Measurements from ENCODE around the gene BBX. TPM values are rescaled to one million over a fixed set of nuclear protein-coding genes. Genes with fewer than 3 reads are reported as not detected.
A peak's percentile ranks its signal among the peaks of the same experiment; 100 is the strongest.

BBX gene
- 77.8 and 81.8 TPM in 2 replicates for total RNA-seq (ENCODE audit: low replicate concordance)

- H3K4me3 ChIP-seq (ENCODE audit: low read depth, low read length): peak within 1 kb of the TSS; percentile 87
- DNase-seq (ENCODE audit: low read depth): peak; percentile 98
- no peak for TF ChIP-seq CTCF (IDR thresholded peaks at IDR 0.05; ENCODE audit: insufficient read depth, low read length)
These were observed at the start of gene BBX for GRCh38 chr3:107522510-107523288. Gene BBX (plus strand): TSS chr3:107522962. CDS start chr3:107710461, 187,499 bp downstream.

GRCh38 chr3:107476462-107476861 is 46.3 kb upstream of the BBX start:
- DNase-seq (ENCODE audit: low read depth): no peak
- no peak overlapping the region for H3K4me3 ChIP-seq (ENCODE audit: low read depth, low read length)
- no peak for TF ChIP-seq CTCF (IDR thresholded peaks at IDR 0.05; ENCODE audit: insufficient read depth, low read length)

DNA sequence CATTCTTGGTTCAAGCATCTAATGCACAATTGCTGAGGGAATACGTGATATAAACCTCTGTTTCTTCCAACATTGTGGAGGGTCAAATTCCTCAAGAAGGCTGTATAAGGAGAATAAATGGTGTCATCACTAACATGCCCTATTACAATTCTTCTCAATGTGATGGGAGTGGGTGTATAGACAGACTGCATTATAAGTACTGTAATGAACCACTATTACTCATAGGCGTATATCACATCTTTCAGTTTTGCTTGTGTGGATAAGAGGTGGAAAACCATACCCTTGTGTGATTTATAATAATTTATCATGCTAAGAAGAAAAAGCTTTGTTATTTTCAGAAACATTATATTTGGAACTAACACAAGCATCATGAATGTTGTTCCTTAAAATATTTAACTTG is 35.3 kb upstream of the BBX start:
- no peak for DNase-seq (ENCODE audit: low read depth)
- no peak overlapping the region for H3K4me3 ChIP-seq (ENCODE audit: low read depth, low read length)
- TF ChIP-seq CTCF (IDR thresholded peaks at IDR 0.05; ENCODE audit: insufficient read depth, low read length): no peak

DNA sequence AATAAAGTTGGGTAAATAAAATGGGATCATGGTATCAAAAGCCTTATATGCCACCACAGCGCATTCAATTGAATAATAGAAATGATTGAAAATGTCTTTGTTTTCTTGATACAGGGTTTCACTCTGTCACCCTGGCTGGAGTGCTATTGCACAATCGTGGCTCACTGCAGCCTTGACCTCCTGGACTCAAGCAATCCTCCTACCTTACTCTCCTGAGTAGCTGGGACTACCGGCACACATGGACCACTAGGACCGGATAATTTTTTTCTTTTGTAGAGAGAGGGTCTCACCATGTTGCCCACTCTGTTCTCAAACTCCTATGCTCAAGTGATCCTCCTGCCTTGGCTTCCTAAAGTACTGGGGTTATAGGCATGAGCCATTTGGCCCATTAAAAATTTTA is 33.8 kb upstream of the BBX start:
- DNase-seq (ENCODE audit: low read depth): no peak
- no peak overlapping the region for H3K4me3 ChIP-seq (ENCODE audit: low read depth, low read length)
- no peak for TF ChIP-seq CTCF (IDR thresholded peaks at IDR 0.05; ENCODE audit: insufficient read depth, low read length)

DNA sequence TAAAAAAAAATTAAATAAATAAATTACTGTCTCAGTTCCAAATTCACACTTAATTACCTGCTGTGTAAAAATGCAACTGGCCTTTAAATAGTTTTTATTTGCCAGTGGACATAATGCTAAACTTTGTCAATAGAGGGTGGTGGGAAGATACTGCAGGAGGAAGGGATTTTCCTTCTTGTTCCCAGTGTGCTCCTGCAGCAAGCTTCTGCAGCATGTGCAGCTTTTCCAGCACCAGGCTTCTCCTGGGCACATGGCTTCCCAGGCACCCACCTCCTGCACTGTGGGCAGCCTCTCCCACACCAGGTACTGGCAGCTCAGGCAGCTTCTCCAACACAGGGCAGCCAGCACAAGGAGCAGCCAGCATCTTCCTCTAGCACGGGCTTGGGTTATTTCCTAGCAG is 29.6 kb upstream of the BBX start:
- no peak for TF ChIP-seq CTCF (IDR thresholded peaks at IDR 0.05; ENCODE audit: insufficient read depth, low read length)
- H3K4me3 ChIP-seq (ENCODE audit: low read depth, low read length): no peak overlapping the region
- DNase-seq (ENCODE audit: low read depth): no peak

GRCh38 chr3:107496855-107497254 is 25.9 kb upstream of the BBX start:
- no peak for TF ChIP-seq CTCF (IDR thresholded peaks at IDR 0.05; ENCODE audit: insufficient read depth, low read length)
- DNase-seq (ENCODE audit: low read depth): no peak
- H3K4me3 ChIP-seq (ENCODE audit: low read depth, low read length): no peak overlapping the region

GRCh38 chr3:107498646-107499045 is 24.1 kb upstream of the BBX start:
- no peak overlapping the region for H3K4me3 ChIP-seq (ENCODE audit: low read depth, low read length)
- DNase-seq (ENCODE audit: low read depth): no peak
- TF ChIP-seq CTCF (IDR thresholded peaks at IDR 0.05; ENCODE audit: insufficient read depth, low read length): no peak
